GM21825 (cell line): ENCODE results near the gene GNS.
"Not testable (repeated sequence)": the region's sequence is repeated elsewhere in the genome, so short reads cannot be mapped to it uniquely, and the experiment has no call there.

Experiments
- ATAC-seq: cut with Tn5 transposase; IDR thresholded peaks from one replicate; pipeline ENCODE4 v1.9.1; 2021; ENCODE audit warnings: mild to moderate bottlenecking, moderate library complexity; ENCODE audit not compliant: unreplicated experiment

GNS gene

DNA sequence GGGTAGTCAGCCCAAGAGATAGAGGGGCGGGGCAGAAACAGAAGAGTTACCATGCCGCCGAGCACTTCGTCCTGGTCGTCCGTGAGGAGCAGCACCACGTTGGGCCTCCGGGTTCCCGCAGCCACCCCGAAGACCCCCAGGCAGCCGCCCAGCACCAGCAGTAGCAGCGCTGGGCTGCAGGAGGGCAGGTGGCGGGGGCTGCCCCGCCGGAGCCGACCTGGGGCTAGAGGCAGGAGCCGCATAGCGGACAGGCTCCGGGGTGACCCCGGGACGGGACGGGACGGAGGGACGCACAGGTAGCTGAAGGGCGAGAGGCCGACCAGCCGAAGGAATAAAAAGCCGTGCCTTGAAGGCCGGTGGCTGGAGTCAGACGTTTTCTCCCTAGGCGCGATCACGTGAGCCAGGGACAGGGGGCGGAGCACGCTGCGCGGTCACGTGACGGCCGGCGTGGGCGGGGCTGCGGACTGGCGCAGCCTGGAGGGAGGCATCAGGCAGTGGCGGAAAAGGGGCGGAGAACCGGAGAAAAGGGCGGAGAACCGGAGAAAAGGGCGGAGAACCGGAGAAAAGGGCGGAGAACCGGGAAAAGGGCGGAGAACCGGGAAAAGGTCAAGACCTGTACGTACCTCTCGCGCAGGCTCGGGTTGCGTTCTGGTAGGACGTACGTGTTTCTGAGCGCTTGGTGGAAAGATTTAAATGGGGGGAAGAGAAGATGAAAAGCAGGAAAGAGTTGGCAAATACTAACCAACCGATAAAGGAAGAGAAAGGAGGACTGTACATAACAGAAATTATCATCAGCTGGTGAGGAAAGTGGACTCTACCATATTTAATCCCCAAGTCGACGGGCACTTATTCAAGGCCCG is at the start of gene GNS:
GNS (minus strand) TSS at position 372 of the 860 bp plus-strand sequence; CDS start at position 242, 130 bp downstream.
- peak; percentile 77 for ATAC-seq

DNA sequence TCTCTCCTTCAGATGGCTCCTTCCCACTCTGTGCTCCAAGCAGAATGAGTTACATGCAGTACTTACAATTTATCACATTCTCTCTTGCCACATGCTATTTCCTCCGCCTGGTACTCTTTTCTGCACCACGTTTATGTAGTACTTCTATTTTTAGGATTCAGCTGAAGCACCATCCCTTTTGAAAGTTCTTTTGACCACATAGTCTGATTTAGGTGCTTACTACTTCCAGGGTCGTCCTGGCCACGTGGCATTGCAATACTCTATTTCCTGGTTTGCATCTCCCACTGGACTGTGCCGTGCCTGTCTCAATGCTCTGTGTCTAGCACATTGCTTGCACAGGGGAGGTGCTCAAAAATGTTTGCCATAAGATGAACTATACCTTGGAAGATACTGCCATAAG is 48.9 kb upstream of the GNS start:
- ATAC-seq: no peak

DNA sequence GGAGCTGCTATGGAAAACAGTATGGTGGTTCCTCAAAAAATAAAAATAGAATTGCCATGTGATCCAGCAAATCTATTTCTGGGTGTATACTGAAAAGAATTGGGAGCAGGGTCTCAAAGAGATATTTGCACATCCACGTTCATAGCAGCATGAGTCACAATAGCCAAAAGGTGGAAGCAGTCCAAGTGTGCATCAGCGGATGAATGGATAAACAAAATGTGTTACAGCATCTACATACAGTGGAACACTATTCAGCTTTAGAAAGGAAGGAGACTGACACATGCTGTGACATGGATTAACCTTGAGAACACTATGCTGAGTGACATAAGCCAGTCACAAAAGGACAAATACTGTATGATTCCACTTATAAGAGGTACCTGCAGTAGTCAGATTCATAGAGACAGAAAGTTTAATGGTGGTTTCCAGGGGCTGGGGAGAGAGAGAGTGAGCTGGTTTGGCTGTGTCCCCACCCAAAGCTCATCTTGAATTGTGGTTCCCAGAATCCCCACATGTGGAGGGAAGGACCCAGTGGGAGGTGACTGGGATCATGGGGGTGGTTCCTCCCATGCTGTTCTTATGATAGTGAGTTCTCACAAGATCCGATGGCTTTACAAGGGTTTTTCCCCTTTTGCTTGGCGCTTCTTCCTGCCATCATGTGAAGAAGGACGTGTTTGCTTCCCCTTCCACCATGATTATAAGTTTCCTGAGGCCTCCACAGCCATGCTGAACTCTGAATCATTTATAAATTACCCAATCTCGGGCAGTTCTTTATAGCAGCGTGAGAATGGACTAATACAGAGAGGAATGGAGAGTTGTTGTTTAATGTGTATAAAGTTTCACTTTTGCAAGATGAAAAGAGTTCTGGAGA is 47.6 kb upstream of the GNS start:
- ATAC-seq: no peak

DNA sequence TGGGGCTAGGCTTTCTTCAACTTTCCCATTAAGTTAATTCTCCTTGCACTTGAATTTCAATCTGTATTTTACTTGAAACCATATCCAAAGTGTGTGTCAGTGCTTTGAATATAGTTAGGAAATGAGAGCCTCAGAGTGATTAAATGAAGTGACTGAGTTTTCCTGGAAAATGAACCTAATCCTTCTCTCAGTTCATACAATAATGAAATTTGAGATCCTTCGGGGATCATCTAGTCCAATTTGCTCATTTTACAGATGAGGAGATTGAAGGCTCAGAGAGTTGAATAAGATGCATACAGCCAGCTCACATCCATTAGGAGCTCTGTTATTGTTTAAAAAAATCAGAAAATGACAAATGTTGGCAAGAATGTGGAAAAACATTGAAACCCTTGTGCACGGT is 47.0 kb upstream of the GNS start:
- ATAC-seq: no peak

DNA sequence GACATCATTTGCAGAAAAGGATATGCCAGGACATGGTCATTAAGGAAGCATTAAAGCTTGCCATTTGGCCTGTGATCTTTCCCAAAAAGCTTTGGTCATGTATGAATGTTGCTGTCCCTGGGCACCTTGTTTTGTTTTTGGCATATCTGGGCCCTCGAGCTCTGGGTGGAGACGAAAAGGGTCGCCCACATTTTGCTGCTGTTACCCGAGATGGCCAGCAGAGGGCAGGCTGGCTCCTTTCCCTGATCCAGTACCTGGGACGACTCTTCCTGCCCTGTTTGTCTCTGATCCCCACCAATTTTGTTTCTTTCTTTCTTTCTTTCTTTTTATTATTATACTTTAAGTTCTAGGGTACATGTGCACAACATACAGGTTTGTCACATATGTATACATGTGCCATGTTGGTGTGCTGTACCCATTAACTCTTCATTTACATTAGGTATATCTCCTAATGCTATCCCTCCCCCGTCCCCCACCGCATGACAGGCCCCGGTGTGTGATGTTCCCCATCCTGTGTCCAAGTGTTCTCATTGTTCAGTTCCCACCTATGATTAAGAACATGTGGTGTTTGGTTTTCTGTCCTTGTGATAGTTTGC is 43.1 kb upstream of the GNS start:
- ATAC-seq: not testable (repeated sequence)

DNA sequence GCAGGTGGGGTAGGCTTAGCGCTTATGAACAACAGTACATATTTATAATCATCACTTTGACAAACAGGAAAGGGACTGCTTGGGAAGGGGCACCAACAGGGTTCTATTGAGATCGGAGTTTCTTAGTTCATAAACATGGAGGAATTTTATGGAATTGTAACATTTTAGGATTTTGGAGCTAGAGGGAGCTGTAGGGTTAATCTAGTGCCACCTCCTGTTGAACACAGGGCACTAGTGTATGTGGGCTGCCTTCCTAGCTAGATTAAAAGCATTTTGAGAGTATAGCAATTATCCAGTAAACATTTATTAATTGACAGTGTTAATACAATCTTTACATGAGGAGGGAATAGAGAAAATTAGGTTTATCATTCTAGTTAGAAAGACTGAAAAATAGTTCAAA is 42.2 kb upstream of the GNS start:
- ATAC-seq: no peak

DNA sequence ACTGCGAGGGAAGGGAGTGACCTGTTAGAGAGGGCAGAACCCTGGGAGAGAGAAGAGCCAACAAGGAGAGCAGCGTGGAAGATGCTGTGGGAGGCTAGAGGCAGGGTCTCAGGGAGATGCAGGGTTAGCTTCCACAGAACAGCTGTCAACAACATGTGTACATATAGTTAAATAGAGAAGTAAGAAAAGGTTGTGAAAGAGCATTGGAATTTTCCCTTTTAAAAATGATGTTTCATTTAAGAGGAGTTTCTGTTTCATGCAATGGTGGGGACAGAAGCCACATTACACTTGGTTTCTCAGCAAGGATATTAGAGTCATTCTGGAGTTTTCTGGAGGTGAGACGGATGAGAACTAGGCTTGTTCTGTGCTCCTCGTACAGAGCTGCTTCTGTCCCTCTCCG is 41.4 kb upstream of the GNS start:
- peak; percentile 43 for ATAC-seq

DNA sequence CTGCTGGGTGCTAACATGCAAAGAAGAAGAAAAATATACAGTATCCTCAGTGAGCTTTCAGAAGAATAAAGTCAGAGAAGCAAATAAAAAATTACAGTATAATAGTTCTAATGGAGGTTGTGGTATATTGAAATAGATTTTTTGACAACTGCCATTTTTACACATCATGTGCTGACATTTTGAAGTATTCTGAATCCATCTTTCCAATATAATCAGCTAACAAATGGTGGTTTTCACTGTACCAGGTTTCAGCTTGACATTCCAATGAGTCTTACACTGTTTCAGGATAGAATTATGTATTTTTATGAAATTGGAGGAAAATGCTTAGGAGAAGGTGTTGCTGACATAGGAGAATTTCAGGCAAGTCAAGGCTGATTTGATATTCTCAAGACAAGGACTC is 39.0 kb upstream of the GNS start:
- no peak for ATAC-seq

DNA sequence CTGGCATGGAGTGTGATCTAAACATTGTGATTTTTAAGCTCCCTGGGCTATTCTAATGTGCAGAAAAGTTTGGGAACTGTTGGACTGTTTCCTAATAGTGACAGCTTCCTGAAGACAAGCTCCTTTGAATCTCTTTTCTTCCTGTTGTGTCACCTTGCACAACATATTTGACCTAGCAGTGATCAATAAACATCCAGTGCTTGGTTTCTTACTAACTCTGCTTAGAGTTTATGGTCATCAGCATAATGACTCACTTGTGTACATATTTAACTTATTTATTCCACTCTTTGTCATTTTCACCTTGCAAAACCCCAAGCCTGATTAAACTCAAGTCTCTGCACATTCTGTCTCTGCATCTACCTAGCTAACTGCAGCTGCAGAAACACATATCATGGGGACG is 38.0 kb upstream of the GNS start:
- ATAC-seq: no peak

DNA sequence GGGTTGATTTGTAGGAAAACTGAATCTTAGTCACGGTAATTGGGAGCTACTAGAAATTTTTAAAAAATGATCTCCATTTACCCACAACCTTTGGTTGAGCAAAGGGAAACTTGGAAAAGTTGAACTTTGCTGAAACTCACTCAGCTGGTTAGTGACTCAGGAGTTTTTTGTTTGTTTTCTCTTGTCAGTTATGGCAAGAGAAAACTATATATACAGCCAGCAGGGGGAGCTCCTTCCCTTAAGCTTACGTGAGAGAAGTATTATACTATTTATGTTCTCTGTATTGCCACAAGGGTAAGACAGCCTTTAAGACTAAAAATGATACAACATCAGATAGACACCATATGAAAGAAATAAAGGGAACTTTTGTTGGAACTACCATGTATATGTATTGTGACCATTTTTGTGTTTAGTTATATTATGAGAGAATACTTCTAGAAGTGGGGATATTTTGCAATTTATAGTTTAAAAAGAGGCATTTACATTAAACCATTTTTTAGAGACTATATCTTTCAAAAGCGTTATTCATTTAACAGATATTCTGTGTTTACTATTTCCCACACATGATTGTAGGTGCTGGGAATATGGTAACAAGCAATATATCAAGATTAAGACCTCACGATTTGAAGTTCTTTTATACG is 37.1 kb upstream of the GNS start:
- peak; percentile 82 for ATAC-seq

DNA sequence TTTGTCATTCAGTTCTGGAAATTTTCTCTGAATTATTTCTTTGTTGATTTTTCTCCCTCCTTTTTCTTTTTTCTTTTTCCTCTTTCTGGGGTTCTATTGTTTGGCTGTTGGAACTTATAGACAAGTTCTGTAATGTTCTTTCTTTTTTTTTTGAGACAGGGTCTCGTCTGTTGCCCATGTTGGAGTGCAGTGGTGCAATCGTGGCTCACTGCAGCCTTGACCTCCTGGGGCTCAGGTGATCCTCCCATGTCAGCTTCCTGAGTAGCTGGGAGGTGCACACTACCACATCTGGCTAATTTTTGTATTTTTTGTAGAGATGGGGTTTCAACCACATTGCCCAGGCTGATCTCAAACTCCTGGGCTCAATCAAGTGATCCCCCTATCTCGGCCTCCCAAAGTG is 35.1 kb upstream of the GNS start:
- no peak for ATAC-seq

DNA sequence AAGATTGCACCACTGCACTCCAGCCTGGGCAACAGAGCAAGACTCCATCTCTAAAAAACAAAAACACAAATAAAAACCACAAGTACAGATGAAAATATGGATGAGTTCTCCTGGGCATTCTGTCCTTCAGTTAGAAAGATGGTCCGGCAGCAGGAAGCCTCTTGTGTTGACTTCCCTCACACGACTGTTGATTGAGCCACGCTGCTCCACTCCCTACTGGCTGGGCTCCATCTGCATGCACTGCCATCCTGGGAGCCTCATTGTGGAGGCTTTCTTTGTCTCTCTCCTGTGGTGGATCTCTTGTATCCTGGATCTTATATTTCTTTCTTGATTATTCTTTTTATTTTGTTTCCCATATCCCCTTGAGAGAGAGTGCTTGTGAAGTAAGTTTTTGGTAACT is 34.4 kb upstream of the GNS start:
- ATAC-seq: no peak

DNA sequence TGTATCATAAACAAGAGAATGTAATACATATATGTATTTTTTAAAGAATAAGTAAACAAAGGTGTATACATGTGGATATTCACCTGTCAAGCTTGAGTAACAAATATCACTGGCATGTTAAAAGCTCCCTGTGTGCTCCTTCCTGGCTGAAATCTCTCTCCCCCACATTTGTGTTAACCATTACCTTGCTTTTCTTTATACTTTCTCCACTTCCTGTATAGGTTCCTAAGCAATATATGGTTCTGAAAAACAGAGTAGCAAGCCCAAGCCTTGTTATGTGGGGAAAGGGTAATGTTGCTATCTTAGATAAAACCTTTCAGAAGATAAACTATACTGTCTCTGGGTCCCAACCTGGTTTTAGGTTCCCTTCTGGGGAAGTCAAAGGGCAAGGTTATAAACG is 32.9 kb upstream of the GNS start:
- ATAC-seq: no peak

DNA sequence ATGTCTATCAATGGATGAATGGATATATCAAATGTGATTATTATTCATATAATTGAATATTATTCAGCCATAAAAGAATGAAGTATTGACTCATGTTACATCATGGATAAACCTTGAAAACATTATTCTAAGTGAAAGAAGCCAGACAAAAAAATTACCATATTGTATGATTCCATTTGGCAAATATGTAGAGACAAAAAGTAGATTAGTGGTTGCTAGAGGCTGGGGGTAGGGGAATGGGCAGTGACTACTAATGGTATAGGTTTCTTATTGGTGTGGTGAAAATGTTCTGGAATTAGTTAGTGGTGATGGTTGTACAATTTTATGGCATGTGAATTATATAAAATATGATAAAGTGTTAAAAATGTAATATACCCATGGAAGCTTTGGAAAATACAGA is 31.8 kb upstream of the GNS start:
- ATAC-seq: no peak

DNA sequence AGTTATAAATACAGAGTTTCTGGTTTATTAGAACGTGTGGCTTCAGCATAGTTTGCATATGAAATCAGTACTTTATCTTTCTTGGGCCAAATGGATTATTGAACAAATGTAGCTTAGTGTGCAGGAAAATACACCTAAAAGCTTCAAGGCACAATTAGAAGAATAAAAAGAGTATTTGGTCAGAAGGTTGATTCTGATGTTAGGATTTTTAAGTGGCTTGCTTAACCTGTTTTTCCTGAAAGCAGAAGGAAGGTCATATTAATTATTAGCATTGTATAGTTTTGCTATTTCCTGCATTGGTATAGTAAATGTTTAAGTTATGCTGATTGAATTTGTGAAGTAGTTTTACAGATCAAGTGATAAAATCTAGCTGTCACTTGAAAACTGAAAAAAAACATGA is 31.0 kb upstream of the GNS start:
- no peak for ATAC-seq

DNA sequence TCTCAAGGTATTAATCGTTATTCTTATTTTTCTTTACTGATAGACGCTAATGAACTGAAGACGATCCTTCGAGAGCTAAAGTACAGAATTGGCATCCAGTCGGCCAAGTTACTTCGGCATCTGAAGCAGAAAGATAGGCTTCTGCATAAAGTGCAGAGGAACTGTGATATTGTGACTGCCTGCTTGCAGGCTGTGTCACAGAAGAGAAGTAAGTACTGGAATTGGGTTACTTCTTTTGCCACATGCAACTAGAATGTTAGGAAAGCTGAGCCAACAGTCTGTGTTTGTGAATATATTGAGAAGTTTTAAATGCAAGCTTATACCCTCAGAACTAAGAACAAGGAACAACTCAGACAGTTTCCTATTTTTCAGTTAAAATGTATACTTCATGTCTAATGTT is 26.6 kb upstream of the GNS start:
- ATAC-seq: no peak

DNA sequence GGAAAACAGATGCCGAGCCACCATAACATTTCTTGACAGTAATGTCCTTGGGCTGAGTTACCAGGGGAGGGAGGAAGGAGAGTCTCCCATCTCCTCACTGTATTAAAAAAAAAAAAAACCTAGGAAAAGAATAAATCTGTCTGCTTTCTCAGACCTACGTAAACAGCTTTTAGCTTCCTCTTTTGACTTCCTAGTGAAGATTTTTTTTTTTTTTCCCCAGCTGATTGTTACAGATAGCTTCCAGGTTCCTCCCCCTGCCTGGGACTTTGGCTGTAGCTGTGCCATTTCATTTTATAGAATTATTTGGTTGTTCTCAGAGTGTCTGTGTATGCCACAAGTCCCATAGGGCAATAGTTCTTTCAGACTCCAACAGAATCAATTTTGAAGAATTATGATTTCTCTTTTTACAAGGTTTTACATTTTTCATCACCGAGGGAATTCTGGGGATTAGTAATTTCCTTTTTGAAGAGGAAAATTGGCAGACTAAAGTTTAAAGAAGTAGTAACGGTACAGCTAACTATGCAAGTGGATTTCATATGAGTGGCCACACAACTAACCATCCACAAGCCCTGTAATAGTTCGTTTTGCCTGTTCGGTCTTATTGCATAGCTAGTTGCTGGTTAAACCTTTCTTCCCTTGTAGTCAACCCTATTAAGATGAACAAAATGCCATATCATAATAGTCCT is 23.1 kb upstream of the GNS start:
- ATAC-seq: no peak

DNA sequence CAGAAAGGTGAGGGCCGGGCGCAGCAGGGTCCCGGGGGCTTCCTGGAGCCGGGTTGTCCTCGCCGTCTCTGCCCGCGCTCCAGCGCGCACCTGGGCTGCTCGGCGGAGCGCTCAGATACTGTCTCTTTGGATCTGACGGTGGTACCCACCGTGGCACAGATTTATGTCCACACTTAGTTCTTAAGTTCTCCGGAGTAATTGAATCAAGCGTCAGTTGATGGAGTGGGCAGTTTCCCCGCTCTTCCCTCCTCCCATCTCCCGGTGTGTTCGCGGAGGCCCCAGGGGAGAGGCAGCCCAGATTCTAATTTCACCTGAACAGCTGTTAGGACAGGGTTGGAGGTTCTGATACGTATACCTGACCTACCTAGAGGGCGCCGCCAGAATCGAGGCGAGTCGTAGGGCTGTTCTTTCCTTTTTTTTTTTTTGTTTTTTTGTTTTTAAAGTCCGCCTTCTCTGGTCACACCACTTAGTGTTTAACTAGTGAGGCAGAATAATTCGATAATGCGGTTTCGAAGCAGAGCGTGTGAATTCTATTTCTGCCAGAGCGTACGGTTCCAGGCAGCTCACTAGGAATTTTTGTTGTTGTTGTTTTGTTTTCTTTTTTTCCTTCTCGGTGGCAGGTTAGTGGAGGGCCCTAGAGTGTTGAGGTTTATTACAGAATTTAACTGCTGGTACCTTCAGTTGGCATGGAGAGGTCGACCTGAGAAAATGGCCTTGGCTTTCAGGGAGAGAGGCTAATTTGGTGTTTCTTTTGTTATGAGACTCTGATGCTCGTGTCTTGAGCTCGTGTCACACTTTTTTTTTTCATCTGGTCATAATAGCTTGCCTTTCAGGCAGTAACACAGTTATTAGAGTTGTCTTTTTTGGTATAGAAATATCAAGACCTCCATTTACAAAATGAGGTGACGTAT is 22.3 kb upstream of the GNS start:
- no peak for ATAC-seq

DNA sequence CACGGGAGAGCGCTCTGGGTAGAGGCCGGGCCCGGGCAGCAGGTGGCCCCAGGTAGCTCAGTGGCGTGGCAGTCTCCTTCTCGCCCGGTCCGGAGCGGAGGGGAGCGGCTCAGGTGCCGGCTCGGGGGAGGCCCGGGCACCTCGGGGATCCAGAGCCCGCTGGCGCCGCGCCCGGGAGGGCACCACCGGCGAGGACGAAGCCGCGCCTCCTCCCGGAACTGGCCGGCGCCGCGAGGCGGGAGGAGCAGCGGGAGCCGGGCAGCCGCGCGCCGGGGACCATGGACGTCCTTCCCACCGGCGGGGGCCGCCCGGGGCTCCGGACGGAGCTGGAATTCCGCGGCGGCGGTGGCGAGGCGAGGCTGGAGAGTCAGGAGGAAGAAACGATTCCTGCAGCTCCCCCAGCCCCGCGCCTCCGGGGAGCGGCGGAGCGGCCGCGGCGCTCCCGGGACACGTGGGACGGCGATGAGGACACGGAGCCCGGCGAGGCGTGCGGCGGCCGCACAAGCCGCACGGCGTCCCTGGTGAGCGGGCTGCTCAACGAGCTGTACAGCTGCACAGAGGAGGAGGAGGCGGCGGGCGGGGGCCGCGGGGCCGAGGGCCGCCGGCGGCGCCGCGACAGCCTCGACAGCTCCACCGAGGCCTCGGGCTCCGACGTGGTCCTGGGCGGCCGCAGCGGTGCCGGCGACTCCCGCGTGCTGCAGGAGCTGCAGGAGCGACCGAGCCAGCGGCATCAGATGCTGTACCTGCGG is 21.5 kb upstream of the GNS start:
- no peak for ATAC-seq
